ENCODE data around the gene NELL2. TPM values are rescaled to one million over a fixed set of nuclear protein-coding genes. Genes with fewer than 3 reads are reported as not detected.

NELL2 gene
- total RNA-seq, 1 experiment from 2014 or later = 1.1 TPM

GRCh38 chr12:44525806-44526654 is 350.1 kb downstream of the NELL2 start:
- Histone ChIP-seq H3K27me3 (ENCODE audit: insufficient read depth, low read length) (no peaks in the 10 kb centered on the region), H3K4me3 (replicated peaks in 1 of 2; ENCODE audit: low read depth in 1 of 2, low read length in 2 of 2) (no peak overlapping the region), H2AFZ (ENCODE audit: low read depth, low read length, poor library complexity, severe bottlenecking) (no peak overlapping the region), H3K9ac (ENCODE audit: low read length) (no peak overlapping the region), H3K27ac (ENCODE audit: low read depth, low read length) (no peak overlapping the region), H3K9me2 (ENCODE audit: insufficient read depth) (no peaks in the 10 kb centered on the region), H3K9me3 (ENCODE audit: control insufficient read depth in 1 of 2, insufficient read depth in 1 of 2, low read depth in 1 of 2, low read length in 2 of 2) (no peaks in the 10 kb centered on the region), H3K4me2 (ENCODE audit: low read length) (no peak overlapping the region), H3K36me3 (ENCODE audit: control insufficient read depth in 1 of 2, insufficient read depth in 2 of 2, low read length in 2 of 2) (no peaks in the 10 kb centered on the region), H3K79me2 (ENCODE audit: insufficient read depth, low read length) (no peaks in the 10 kb centered on the region), H3K4me1 (ENCODE audit: control insufficient read depth in 1 of 2, insufficient read depth in 2 of 2, low read length in 2 of 2) (no peaks in the 10 kb centered on the region), H4K20me1 (ENCODE audit: insufficient read depth) (no peaks in the 10 kb centered on the region)
- ATAC-seq (no peak), DNase-seq (ENCODE audit: low read depth, low spot score) (no peak)
- POLR2A ChIA-PET = no interaction called here
- BruUV-seq (replicated peaks) = no TSS peak
- intact Hi-C loops (cut with micrococcal nuclease) = no loop called here
- RAD21 ChIA-PET (ENCODE audit: low non-redundant PET in 1 of 2, low total read pairs in 2 of 2, uncharacterized antibody in 2 of 2, unreplicated experiment in 2 of 2) = no interaction called here
- TF ChIP-seq ELF1 (IDR thresholded peaks at IDR 0.05; ENCODE audit: borderline replicate concordance, low read depth) (no peak), RAD21 (IDR thresholded peaks at IDR 0.05; ENCODE audit: low read depth) (no peak), SRF (IDR thresholded peaks at IDR 0.05; ENCODE audit: low read depth) (no peak), POLR2A (IDR thresholded peaks at IDR 0.05; ENCODE audit: borderline replicate concordance, extremely low read depth, insufficient read depth, insufficient read length) (no peak), SP1 (IDR thresholded peaks at IDR 0.05; ENCODE audit: low read depth) (no peak), JUND (IDR thresholded peaks at IDR 0.05) (no peak), SIN3A (IDR thresholded peaks at IDR 0.05; ENCODE audit: low read depth) (no peak), POLR2AphosphoS5 (IDR thresholded peaks at IDR 0.05; ENCODE audit: low read depth, low read length) (no peak), MAX (IDR thresholded peaks at IDR 0.05) (no peak), CTCF (IDR thresholded peaks at IDR 0.05 in 2 of 3, conservative IDR thresholded peaks at IDR 0.05 in 1 of 3; ENCODE audit: borderline replicate concordance in 1 of 3, insufficient read depth in 1 of 3, low read depth in 2 of 3, low read length in 2 of 3) (no peak), EGR1 (IDR thresholded peaks at IDR 0.05; ENCODE audit: low read depth) (no peak)
- CTCF ChIA-PET = no interaction called here

Measured in HCT116 (cell line).